Measurements from ENCODE around the gene ARL16.

Gene ARL16

DNA sequence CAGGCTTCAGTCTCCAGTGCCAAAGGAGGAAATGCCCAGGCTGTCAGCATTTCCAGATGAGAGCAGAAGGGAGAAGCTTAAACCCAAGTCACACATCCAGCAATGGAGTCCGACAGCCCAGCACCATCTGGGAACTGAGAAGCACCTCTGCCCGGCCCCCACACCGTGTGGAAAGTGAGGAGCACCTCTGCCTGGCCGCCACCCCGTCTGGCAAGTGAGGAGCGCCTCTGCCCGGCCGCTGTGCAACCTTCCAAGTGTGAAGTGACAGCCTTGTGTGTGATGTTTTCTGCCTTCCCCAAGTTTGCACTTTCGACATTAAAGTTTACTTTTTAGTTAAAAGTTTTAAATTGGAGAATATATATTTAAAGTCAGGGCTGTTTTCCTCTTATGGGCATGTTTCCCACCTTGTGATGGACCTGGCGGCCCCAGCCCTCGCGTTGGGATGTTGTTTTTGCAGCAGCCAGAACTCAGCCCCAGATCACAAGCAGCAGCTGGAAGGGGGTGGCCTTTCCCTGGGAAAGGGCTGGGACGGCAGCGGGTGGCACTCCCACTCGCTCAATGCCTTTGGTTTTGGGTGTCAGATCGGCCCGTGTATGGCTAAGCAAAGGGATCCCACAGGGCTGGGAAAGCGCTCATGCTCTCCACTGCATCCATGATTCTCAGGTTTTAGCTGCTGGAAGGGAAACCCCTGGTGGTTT is 9.9 kb downstream of the ARL16 start:
- in situ Hi-C loops (cut with MboI; ENCODE audit: low sequenced_read_pairs) = no loop called here

DNA sequence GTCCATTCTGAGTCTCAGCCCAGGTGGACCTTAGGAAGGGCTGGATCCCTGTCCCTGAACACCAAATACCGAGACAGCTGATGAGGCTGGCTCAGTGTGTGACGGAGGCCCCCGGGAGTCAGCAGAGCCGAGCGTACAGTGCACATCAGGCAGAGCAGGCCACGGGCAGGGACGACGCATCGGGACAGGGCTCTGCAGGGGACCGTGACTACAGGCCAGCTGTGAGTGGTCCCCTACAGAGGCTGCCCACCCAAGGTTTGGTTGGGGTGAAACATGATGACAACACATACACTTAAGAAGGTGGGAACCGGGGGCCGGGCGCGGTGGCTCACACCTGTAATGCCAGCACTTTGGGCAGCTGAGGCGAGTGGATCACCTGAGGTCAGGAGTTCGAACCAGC is 10.6 kb downstream of the ARL16 start:
- in situ Hi-C loops (cut with MboI; ENCODE audit: low sequenced_read_pairs) = no loop called here

DNA sequence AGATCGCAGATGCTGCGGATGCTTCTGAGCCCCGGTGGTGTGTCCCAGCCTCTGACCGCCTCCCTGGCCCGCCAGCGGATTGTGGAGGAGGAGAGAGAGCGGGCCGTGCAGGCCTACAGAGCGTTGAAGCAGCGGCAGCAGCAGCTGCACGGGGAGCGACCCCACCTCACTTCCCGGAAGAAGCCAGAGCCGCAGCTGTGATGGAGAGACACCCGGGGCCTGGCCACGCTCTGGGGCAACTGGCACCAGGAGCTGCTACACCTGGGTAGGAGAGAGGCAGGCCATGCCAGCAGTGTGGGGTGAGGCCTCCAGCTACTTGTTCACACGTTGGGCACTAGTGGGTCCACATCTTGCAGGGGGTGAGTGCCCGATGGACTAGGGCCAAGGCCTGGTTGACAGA is 11.1 kb downstream of the ARL16 start:
- in situ Hi-C loops (cut with MboI; ENCODE audit: low sequenced_read_pairs) = no loop called here

DNA sequence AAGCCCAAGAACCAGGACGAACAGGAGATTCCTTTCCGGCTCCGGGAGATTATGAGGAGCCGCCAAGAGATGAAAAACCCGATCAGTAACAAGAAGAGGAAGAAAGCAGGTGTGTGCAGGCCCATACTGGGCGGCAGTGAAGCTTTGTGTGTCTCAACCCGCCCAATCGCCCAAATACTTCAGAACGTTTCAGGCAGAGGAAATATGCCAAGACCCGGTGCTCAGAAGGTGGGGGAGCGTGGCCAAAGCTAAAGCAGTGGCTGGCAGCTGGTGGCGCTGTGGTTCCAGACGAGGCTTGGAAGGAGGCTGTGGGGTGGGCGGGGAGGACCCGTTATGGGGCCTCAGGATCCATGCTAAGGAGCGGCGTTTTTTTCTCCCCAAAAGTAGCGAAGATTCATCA is 15.8 kb downstream of the ARL16 start:
- in situ Hi-C loops (cut with MboI; ENCODE audit: low sequenced_read_pairs) = no loop called here

DNA sequence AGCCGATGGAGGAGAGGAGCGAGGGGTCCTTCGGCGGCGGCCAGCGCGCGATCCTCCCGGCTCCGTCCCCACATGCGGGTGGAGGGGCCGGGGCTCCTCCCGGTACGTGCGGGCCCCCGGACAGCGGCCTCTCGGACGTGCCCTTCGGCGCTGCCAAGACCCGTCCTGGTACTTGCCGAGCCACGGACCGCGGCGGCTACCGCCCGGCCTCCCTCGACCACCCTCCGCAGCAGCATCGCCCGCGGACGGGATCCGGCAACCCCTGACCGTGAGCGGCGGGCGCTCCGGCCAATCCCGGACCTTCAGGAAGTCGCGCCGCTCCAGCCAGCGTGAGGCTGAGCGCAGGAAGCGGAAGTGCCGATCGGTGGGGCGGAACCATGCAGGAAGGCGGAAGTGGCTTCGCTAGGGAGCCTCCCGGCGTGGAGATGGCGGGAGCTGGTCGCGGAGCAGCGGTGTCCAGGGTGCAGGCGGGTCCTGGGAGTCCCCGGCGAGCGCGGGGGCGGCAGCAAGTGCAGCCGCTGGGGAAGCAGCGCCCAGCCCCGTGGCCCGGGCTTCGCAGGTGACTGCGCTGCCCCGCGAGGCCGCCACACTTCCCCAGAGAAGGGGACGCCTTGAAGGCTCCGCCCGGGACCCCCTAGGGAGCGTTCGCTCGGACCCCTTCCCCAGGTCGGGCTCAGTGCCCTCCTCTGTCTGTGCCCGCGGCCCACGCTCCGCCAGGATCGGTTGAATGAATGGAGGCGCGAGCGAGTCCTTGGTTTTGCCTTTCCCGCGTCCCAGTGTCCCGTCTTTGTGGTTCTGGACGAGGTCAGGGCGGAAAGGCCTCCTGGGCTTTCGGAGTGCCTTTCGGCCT is 17.0 kb downstream of the ARL16 start, which contains the start of the genes CCDC137 and OXLD1:
CCDC137 (plus strand) TSS at position 396 of the 850 bp plus-strand sequence; CDS start at position 426, 30 bp downstream.
OXLD1 (minus strand) TSS at position 264 of the 850 bp plus-strand sequence; CDS start at position 236, 28 bp downstream.
- in situ Hi-C loops (cut with MboI; ENCODE audit: low sequenced_read_pairs) = no loop called here

DNA sequence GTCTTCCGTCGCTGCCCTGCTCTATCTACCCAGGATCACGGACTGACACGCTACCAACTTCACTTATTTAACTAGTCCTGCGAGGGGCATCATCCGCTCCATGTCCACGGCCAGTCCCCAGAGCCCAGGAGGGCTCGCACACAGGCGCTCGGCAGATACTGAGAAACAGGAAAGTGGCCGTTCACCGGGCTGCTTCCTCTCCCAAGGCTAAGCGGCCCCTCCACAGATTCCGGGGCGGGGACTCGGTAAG is 17.6 kb downstream of the ARL16 start:
- in situ Hi-C loops (cut with MboI; ENCODE audit: low sequenced_read_pairs) = no loop called here

DNA sequence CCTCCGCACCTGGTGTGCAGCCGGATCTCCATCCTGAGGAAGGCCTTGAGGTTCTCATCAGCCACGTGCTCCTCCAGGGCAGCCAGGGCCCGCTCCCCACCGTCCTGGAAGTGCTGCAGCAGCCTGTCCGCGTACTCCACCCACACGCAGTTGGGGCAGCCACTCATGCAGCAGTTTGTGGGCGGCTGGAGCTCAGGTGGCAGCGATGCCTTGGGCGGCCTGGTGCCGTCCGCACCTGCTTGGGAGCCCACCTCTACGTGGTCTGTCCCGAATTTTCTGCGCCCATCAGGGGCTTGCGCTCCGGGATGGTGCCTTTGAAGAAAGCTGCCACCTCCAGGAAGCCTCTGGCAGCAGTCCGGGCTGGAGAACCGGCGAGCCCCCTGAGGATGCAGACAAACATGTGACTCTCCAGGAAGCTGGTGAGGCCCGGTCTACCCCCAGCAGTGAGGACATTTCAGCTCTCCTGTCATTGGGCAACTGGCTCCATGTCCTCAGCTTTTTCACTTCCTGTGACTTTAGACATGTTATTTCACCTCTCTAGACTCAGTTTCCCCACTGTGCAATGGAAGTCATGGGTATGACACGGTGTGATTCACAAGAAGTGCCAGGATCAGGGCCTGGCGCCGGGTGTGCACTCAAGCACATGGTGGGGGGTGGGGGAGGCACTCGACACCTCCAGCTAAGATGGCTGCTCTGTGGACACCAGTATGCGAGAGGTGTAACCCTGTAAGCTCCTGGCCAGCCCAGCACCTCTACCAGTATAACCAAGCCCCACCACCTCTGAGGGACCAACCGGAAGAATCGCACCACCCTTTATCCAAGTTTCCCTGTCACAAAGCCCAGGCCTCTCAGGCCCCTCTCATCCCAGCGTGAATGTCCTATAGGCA is 18.1 kb downstream of the ARL16 start:
- in situ Hi-C loops (cut with MboI; ENCODE audit: low sequenced_read_pairs) = no loop called here

DNA sequence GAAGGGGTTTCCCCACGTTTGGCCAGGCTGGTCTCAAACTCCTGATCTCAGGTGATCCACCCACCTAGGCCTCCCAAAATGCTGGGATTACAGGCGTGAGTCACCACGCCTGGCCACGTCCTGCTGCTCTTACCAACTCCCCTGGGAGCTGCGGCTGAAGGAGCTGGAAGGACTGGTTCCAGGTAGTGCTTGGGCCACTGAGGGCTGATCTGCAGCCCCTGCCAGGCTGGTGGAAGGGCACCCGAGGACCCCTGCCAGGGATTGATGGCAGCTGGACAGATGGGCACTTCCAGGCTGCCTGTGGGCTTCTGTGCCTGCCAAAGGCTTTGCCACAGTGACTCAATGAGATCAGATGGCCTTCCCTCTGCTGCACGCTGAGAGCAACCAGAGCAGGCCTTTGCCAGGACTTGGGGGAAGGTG is 19.5 kb downstream of the ARL16 start:
- in situ Hi-C loops (cut with MboI; ENCODE audit: low sequenced_read_pairs) = no loop called here

DNA sequence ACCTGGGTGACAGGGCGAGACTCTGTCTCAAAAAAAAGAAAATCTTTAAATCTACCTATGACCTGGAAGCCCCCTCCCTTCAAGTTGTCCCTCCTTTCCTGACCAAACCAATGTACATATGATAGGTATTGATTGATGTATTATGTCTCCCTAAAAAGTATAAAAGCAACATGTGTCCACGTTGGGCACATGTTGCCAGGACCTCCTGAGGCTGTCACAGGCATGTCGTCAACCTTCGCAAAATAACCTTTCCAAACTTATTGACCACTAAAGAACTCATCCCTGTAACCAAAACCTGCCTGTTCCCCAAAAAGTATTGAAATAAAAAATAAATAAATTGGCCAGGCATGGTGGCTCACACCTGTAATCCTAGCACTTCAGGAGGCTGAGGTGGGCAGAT is 21.6 kb downstream of the ARL16 start:
- in situ Hi-C loops (cut with MboI; ENCODE audit: low sequenced_read_pairs) = no loop called here

DNA sequence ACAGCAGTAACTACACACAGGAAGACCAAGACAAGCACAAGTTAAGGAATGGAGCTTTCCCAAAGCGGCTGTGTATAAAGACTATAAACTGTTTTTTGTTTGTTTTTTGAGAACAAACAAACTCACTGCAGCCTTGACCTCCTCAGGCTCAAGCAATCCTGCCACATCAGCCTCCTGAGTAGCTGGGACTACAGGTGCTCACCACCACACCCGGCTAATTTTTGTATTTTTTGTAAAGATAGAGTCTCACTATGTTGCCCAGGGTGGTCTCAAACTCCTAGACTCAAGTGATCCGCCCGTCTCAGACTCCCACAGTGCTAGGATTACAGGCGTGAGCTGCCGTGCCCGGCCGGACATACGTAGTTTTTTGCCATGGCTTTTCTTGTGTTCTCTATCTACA is 23.2 kb downstream of the ARL16 start:
- in situ Hi-C loops (cut with MboI; ENCODE audit: low sequenced_read_pairs) = no loop called here

DNA sequence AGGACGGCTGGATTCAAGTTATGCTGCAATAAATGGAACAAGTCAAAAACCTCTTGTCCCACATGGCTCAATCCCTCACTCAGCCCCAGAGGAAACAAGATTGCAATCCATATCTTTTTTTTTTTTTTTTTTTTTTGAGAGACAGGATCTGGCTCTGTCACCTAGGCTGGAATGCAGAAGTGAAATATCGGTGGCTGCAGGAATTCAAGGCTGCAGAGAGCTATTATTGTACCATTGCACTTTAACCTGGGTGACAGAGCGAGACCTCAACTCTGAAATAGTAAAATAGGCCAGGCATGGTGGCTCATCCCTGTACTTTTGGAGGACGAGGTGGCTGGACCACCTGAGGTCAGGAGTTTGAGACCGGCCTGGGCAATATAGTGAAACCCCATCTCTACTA is 24.6 kb downstream of the ARL16 start:
- in situ Hi-C loops (cut with MboI; ENCODE audit: low sequenced_read_pairs) = no loop called here

DNA sequence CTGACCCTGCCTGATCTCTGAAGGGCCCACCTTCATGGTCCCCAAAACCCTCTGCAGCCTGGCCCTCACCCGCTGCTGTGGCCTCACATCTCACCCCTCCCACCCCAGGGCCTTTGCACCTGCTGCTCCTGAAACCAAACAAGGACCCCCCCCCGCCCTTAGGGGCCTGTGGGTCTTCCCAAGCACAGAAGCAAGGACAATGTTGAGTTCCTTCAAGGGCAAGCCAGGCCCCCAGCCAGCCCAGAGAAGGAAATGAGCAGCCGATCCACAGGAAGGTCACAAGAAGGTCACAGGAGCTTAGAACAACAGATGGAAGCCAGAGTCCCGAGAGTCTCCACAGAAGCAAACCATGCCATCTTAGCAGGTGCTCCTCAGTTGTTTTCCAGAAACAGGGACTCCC is 26.8 kb downstream of the ARL16 start:
- in situ Hi-C loops (cut with MboI; ENCODE audit: low sequenced_read_pairs) = no loop called here

DNA sequence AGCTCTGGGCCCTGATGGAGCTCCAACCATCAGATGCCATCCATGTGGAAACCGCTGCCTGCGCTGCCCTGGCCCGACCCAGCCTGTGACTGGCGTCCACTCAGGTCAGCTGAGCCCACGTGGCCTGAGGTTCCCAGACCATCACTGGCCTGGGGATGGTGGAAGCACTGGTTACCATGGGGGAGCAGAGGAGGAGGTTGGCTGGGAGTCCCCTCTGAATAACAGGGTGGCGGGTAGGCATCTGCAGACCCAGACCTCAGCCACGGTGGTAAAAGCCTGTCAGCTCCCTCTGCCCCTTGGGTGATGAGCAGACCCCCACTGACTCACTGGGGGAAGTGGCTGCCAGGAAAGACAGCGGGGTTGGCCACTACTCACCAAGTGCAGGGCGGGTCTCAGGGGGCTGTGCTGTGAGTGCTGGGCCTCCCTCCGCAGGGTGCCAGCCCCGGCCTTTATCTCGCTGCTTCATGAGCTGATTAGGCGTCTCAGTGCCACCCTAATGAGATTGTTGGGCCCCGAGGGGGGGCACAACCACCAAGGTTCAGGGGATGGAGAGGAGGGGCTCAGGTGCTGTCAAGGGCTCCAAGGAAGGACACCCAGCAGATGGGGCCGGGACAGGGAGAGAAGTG is 27.4 kb downstream of the ARL16 start, which contains the start of gene PDE6G:
PDE6G (minus strand) TSS at position 425 of the 626 bp plus-strand sequence. CDS start 3,237 bp downstream, outside the sequence.
- in situ Hi-C loops (cut with MboI; ENCODE audit: low sequenced_read_pairs) = no loop called here

DNA sequence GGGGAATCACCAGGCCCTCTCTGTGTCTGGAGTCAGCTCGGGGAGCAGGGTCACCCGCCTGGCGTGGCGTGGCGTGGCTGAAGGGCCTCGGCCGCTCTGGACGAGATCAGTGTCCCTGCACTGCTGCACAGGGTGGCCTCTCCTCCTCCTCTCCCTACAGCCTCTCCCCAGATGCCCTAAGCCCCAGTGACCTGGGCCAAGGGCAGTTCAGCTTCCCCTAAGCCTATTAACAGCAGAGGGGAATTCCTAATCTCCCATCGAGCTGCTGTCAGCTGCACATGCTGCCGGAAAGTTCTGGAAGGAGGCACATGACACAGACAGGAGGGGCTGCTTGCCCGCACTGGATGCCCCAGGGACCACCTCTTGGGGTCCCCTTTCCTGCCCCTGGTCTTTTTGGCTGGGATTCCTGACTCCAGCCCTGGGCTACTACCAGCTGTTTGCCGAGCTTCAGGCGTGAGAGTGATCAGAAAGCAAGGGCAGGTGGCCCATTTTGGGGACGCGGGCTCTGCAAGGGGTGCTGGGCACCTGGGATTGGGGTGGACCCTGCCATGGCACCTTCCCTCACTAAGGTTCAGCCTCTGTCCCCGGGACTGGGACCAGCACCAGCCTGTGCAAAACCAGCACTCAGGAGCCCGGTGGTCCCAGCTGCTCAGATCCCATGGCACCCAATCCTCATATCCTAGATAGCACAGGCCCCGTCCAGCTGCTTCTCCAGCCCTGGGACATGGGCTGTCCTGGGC is 28.0 kb downstream of the ARL16 start:
- in situ Hi-C loops (cut with MboI; ENCODE audit: low sequenced_read_pairs) = no loop called here

DNA sequence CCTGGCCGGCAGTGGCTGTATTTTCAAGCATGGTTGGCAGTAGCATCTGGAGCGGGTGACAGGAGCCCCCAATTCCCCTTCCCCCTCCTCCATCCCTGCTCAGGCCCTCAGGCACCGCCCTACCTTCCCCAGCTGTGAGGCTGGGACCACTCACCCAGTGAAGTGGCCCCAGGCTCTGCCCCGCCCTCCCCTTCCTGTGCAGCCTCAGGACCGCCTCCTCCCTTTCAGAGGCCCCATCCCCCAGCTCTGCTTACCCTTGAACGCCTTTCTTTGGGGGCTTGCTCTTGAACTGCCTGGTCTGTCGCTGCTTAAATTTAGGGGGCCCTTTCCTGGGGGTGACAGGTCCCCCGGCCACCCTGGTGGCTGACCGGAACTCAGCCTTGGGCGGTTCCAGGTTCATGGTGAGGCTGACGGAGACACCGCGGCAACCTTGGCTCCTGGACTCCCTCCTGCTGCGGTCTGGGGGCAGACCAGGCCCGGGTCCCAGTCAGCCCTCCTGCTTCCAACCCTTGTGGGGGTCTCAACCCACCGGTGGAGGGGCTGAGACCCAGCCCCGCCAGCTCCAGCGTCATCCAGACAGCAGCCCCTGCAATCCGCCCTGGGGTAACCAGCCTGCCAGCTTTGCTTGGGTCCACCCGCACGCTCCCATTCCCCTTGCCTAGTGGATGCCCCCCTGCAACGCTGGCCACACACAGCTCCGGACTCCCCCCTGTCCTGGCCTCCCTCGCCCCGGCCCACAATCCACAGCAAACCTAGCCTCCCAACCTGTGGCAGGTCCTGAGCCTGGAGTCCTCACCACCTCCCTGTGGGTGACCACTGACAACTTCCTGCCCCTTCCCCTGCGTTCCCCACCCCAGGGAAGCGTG is 30.5 kb downstream of the ARL16 start:
- in situ Hi-C loops (cut with MboI; ENCODE audit: low sequenced_read_pairs) = no loop called here

DNA sequence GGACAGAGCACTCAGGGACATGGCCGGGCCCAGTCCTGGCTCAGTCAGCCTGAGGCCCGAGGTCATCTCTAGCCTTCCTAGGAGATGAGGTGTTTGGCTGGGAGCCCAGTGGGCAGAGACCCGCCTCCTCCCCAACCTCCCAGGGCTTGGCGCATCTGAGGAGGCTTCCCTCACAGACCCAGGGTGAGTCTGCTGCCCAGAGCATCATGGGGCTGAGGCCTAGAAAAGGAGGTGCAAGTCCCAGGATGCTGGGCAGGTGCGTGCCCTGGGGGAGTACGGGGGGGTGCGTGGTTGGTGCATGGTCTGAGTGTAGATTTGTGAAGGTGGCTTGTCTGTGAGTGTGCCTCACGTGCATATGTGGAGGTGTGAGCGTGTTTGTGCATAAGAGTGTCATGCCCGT is 31.9 kb downstream of the ARL16 start:
- in situ Hi-C loops (cut with MboI; ENCODE audit: low sequenced_read_pairs) = no loop called here

DNA sequence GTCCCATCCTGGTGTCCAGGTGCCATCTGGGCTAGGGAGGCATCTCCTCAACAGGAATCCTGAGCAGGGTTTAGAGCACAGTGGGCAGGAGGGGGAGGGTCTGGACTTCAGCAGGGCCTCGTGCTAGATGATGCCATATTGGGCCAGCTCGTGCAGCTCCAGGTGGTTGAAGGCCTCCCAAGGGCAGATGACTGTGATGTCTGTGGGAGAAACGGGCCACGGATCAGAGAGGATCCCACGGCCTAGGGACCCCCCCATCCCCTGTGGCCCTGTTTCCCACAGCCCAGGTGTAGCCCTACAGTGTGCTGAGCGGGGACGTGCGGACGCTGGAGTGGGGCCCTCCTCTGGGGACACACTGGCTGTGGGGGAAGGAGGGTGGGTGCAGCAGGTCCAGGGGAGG is 32.6 kb downstream of the ARL16 start:
- in situ Hi-C loops (cut with MboI; ENCODE audit: low sequenced_read_pairs) = no loop called here

DNA sequence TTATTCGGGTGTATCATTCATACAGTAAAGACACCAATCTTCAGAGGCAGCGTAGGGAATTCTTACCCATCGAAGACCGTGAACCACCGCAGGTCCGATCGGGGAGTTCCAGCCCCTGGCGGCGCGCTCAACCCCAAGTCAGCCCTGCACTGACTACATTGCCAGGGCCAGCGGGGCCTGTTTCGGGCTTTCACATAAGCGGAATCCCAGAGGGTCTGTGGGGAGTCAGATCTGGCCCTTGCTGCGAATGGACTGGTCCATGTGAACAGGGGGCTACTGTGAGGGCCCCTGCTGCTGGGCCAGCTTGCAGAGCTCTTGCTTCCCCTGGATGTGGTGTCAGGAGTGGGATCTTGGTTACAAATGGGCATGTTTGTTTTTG is 34.9 kb downstream of the ARL16 start:
- in situ Hi-C loops (cut with MboI; ENCODE audit: low sequenced_read_pairs) = no loop called here

DNA sequence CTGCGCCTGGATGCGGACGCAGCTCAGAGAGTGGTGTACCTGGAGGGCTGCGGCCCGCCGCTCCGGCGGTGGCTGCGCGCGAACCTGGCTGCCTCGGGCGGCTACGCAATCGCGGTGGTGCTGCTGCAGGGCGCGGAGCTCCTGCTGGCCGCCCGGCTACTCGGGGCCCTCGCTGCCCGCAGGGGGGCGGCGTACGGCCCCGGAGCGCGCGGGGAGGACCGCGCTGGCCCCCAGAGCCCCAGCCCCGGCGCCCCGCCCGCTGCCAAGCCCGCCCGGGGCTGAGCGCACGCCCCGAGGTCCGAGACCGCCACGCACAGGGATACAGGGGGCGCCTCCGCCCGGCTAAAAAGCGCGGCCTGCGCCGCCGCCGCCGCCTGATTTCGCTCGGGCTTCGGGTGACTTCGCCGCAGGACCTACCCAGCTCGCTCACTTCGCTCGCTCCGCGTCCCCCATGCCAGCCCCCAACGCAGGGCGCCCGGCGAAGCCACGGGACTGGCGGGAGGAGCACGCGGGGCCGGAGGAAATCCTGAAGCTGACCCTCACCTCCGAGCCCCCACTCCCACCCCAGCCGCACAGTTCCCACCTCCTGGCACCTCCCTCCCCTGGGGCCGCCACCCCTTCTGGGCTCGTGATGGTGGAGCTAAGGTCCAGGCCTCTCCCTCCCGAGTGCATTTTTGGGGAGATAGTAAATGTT is 35.4 kb downstream of the ARL16 start:
- in situ Hi-C loops (cut with MboI; ENCODE audit: low sequenced_read_pairs) = no loop called here

Data from hTERT RPE-1 (cell line).